ENCODE measurements around the gene PTPRCAP.

DNA sequence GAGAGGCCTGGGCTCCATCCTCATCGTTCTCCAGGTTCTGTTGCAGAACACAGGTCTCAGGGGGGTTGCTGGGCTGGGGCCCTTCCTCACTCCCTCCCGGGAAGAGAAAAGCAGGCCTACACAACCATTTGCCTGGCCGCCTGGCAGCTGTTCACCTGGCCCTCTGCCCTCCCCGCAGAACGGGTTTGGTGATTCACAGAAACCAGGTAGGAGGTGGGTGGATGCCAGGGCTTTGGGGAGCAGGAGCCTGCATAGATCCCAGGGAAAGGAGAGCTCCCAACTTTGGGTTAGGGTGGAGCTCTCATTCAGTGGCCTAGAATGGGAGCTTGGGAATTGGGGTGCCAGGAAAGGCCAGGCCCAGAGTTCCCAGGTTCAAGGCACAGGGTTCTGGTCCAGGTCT is 30.6 kb upstream of the PTPRCAP start:
- TF ChIP-seq, protein P1, sequence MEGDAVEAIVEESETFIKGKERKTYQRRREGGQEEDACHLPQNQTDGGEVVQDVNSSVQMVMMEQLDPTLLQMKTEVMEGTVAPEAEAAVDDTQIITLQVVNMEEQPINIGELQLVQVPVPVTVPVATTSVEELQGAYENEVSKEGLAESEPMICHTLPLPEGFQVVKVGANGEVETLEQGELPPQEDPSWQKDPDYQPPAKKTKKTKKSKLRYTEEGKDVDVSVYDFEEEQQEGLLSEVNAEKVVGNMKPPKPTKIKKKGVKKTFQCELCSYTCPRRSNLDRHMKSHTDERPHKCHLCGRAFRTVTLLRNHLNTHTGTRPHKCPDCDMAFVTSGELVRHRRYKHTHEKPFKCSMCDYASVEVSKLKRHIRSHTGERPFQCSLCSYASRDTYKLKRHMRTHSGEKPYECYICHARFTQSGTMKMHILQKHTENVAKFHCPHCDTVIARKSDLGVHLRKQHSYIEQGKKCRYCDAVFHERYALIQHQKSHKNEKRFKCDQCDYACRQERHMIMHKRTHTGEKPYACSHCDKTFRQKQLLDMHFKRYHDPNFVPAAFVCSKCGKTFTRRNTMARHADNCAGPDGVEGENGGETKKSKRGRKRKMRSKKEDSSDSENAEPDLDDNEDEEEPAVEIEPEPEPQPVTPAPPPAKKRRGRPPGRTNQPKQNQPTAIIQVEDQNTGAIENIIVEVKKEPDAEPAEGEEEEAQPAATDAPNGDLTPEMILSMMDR (IDR thresholded peaks at IDR 0.05): no peak
- TF ChIP-seq POLR2A (IDR thresholded peaks at IDR 0.05) (peak in 1 of 4 donors; percentile 20), EP300 (IDR thresholded peaks at IDR 0.05) (no peak)
